ENCODE data around the gene CLEC16A. TPM values are rescaled to one million over a fixed set of nuclear protein-coding genes. Genes with fewer than 3 reads are reported as not detected.

Gene CLEC16A
- total and polyA plus RNA-seq, 9 of the 15 experiments (the other 6 are each of a cell fraction or from before 2014, with no cell fraction given) = 1.00 to 22.3 (median 10.0) TPM

- no TSS peak for BruUV-seq (replicated peaks)
- H3K9ac ChIP-seq (ENCODE audit: insufficient read depth in 1 of 2, low read depth in 2 of 2, low read length in 2 of 2) = 0 out of 4 replicates have a peak overlapping the region, but pooled peaks of 1 of the 2 experiments have one; percentile 48
- H2AFZ ChIP-seq (ENCODE audit: low read depth, low read length) = no peak overlapping the region
- in situ Hi-C loops (cut with MboI) (no loop called here), intact Hi-C loops (cut with micrococcal nuclease) (no loop called here)
- no peaks in the 10 kb centered on the region for H4K20me1 ChIP-seq (replicated peaks; ENCODE audit: control insufficient read depth, insufficient read depth, low read length)
- H3K4me3 ChIP-seq = no peak overlapping the region
- H3K27me3 ChIP-seq (ENCODE audit: control insufficient read depth in 2 of 2, insufficient read depth in 2 of 2, low read length in 2 of 2) = no peaks in the 10 kb centered on the region
- ATAC-seq (no peak), FAIRE-seq (no peak), DNase-seq (ENCODE audit: extremely low read depth in 1 of 4, low spot score in 3 of 4) (no peak)
- no peak overlapping the region for H3K27ac ChIP-seq (ENCODE audit: extremely low read depth, low read depth, low read length)
- peaks cover 7% of the 10 kb centered on the region; the same call in 1 of the 3 replicates for H3K36me3 ChIP-seq (ENCODE audit: control insufficient read depth, insufficient read depth, low read length)
- H3K79me2 ChIP-seq (ENCODE audit: control insufficient read depth, insufficient read depth, low read length) = no peaks in the 10 kb centered on the region
- TF ChIP-seq DLX4 (CRISPR knock-in tag; IDR thresholded peaks at IDR 0.05) = no peak
- no peak for TF ChIP-seq ZNF239 (CRISPR knock-in tag; IDR thresholded peaks at IDR 0.05)
- no peak for TF ChIP-seq ZNF785 (CRISPR knock-in tag; IDR thresholded peaks at IDR 0.05)
- TF ChIP-seq, protein P1, sequence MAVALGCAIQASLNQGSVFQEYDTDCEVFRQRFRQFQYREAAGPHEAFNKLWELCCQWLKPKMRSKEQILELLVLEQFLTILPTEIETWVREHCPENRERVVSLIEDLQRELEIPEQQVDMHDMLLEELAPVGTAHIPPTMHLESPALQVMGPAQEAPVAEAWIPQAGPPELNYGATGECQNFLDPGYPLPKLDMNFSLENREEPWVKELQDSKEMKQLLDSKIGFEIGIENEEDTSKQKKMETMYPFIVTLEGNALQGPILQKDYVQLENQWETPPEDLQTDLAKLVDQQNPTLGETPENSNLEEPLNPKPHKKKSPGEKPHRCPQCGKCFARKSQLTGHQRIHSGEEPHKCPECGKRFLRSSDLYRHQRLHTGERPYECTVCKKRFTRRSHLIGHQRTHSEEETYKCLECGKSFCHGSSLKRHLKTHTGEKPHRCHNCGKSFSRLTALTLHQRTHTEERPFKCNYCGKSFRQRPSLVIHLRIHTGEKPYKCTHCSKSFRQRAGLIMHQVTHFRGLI (CRISPR knock-in tag; IDR thresholded peaks at IDR 0.05) = no peak
- TF ChIP-seq HDAC1 (IDR thresholded peaks at IDR 0.05) = no peak
- TF ChIP-seq, protein P2, sequence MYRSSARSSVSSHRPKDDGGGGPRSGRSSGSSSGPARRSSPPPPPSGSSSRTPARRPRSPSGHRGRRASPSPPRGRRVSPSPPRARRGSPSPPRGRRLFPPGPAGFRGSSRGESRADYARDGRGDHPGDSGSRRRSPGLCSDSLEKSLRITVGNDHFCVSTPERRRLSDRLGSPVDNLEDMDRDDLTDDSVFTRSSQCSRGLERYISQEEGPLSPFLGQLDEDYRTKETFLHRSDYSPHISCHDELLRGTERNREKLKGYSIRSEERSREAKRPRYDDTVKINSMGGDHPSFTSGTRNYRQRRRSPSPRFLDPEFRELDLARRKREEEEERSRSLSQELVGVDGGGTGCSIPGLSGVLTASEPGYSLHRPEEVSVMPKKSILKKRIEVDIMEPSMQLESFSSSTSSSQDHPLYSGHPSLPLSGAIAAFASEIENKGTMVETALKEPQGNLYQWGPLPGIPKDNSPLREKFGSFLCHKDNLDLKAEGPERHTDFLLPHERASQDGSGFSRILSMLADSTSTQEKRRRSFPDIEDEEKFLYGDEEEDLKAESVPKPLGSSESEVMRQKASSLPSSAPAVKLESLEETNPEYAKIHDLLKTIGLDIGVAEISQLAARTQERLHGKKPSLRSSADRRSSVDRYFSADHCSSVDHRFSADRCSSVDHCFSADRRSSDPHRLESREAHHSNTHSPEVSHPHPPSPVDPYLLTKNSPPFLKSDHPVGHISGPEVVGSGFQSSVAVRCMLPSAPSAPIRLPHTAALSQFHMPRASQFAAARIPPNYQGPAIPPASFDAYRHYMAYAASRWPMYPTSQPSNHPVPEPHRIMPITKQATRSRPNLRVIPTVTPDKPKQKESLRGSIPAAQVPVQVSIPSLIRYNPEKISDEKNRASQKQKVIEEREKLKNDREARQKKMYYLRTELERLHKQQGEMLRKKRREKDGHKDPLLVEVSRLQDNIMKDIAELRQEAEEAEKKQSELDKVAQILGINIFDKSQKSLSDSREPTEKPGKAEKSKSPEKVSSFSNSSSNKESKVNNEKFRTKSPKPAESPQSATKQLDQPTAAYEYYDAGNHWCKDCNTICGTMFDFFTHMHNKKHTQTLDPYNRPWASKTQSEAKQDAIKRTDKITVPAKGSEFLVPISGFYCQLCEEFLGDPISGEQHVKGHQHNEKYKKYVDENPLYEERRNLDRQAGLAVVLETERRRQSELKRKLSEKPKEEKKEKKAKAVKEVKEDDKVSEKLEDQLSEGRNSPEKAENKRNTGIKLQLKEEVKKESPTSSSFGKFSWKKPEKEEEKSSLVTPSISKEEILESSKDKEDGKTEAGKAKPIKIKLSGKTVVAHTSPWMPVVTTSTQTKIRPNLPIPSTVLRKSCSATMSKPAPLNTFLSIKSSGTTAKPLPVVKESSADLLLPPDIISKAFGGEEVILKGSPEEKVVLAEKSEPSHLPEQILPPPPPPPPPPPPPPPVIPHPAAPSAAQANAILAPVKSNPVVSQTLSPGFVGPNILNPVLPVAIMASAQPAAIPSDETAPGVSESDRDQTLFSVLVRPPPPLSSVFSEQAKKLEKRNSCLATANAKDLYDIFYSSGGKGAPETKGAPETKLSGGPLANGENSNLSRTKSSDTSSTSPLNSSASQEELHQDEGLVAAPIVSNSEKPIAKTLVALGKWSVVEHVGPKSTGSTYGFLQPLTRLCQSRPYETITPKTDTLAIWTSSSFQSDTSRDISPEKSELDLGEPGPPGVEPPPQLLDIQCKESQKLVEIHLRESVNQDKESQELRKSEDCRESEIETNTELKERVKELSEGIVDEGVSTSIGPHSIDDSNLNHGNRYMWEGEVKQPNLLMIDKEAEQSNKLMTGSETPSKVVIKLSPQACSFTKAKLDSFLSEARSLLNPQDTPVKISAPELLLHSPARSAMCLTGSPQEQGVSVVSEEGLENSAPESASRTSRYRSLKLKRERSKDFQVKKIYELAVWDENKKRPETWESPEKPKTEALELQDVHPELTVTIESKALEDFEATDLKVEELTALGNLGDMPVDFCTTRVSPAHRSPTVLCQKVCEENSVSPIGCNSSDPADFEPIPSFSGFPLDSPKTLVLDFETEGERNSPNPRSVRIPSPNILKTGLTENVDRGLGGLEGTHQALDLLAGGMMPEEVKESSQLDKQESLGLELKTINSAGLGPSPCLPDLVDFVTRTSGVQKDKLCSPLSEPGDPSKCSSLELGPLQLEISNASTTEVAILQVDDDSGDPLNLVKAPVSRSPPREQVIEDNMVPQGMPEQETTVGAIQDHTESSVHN (IDR thresholded peaks at IDR 0.05; ENCODE audit: borderline replicate concordance in 1 of 2, low read depth in 1 of 2) = no peak
- no peak for TF ChIP-seq CHCHD3 (CRISPR knock-in tag; IDR thresholded peaks at IDR 0.05)
- TF ChIP-seq JUNB (CRISPR knock-in tag; conservative IDR thresholded peaks at IDR 0.05) = no peak
- CTCF ChIA-PET (ENCODE audit: low intra/inter-chr PET ratio) = no interaction called here
- no peaks in the 10 kb centered on the region for H3K9me3 ChIP-seq (replicated peaks; ENCODE audit: control insufficient read depth, insufficient read depth, low read depth, low read length)
- peaks cover 4% of the 10 kb centered on the region in 2 experiments for H3K4me1 ChIP-seq (replicated peaks in 1 of 2; ENCODE audit: control insufficient read depth in 2 of 2, insufficient read depth in 2 of 2, low read length in 2 of 2)
- no peaks in the 10 kb centered on the region for H3K9me1 ChIP-seq (ENCODE audit: control insufficient read depth, insufficient read depth, low read length)
- POLR2A ChIA-PET = interaction anchor here (0.5 to 1.3 kb wide), 7 partner anchors 13 to 375 kb away, joined by 3 to 4 read pairs (median 3); no protein-coding TSS in a partner anchor
- WGBS (ENCODE audit: insufficient coverage, low coverage, missing lambda C conversion rate) = 86% methylated on average over 5 of the region's 5 CpGs
- no peak overlapping the region for H3K4me2 ChIP-seq (ENCODE audit: insufficient read depth, low read length)
These were observed 71.2 kb downstream of the CLEC16A start for GRCh38 chr16:11015607-11016006.

All from K562 (cell line).